Retina (tissue), 1 donor: Measurements from ENCODE around the gene DCAF4L1.

Experiments
- DNase-seq: peaks from one replicate; pipeline ENCODE4 v3.0.0-alpha.2; 2016

Gene DCAF4L1

GRCh38 chr4:41991916-41992767 is 10.6 kb downstream of the DCAF4L1 start:
- DNase-seq, result no peak

GRCh38 chr4:41992967-41993857 is 11.7 kb downstream of the DCAF4L1 start:
- no peak for DNase-seq

GRCh38 chr4:41994461-41994985 is 13.0 kb downstream of the DCAF4L1 start:
- DNase-seq, result no peak

- DNase-seq, result no peak
Measured at GRCh38 chr4:41998019-41998418, 16.5 kb downstream of the DCAF4L1 start.

GRCh38 chr4:41999321-41999720 is 17.8 kb downstream of the DCAF4L1 start:
- no peak for DNase-seq

GRCh38 chr4:42008011-42008786 is 26.6 kb downstream of the DCAF4L1 start:
- DNase-seq, result no peak

- DNase-seq, result no peak
Measured at GRCh38 chr4:42015438-42015837, 33.9 kb downstream of the DCAF4L1 start.

- DNase-seq, result no peak
Measured at GRCh38 chr4:42018451-42018850, 36.9 kb downstream of the DCAF4L1 start.
